ENCODE results near the gene TMEM269. TPM values are rescaled to one million over a fixed set of nuclear protein-coding genes. Genes with fewer than 3 reads are reported as not detected.

Gene TMEM269
- total and polyA plus RNA-seq, 2 donors (not counting 1 experiment from before 2014, with no cell fraction given), result 0.21 to 0.47 TPM

GRCh38 chr1:42846257-42847110 lies 61.7 kb downstream of the TMEM269 start, which contains the start of gene ZNF691:
Gene ZNF691, plus strand, starts transcription at chr1:42846613. Its CDS starts 3,046 bp downstream, at chr1:42849659.
- peaks cover 46% of the 10 kb centered on the region for H3K4me1 Mint-ChIP-seq
- Histone ChIP-seq H3K36me3 (replicated peaks in 1 of 2; ENCODE audit: control extremely low read depth in 1 of 2, control insufficient read depth in 1 of 2, extremely low read depth in 1 of 2, insufficient read depth in 2 of 2, low read length in 1 of 2) (peaks cover 0 to 5% of the 10 kb centered on the region in 2 experiments), H2AFZ (ENCODE audit: insufficient read depth, low read depth, low read length, poor library complexity, severe bottlenecking) (peak within 1 kb of the TSS; percentile 96), H3K9me3 (ENCODE audit: control extremely low read depth in 1 of 3, control insufficient read depth in 2 of 3, insufficient read depth in 1 of 3, low read length in 2 of 3) (peaks cover 0 to 8% (median 0%) of the 10 kb centered on the region in 3 donors), H3K27ac (ENCODE audit: low read length in 2 of 2) (peak within 1 kb of the TSS; percentile 41 to 76), H3K4me1 (ENCODE audit: control insufficient read depth in 2 of 2, insufficient read depth in 2 of 2, low read length in 2 of 2) (peaks cover 17 to 24% of the 10 kb centered on the region in 2 donors), H3K9ac (ENCODE audit: low read length) (peak within 1 kb of the TSS; percentile 85), H4K20me1 (ENCODE audit: control insufficient read depth, insufficient read depth, low read length, poor library complexity, severe bottlenecking) (no peaks in the 10 kb centered on the region), H3K27me3 (replicated peaks in 1 of 4; ENCODE audit: control extremely low read depth in 1 of 4, control insufficient read depth in 3 of 4, insufficient read depth in 4 of 4, low read length in 3 of 4) (no peaks in the 10 kb centered on the region), H3K79me2 (ENCODE audit: control insufficient read depth, insufficient read depth, low read length) (peaks cover 12% of the 10 kb centered on the region), H3K4me3 (ENCODE audit: control extremely low read depth in 1 of 5, extremely low read depth in 1 of 5, insufficient read depth in 1 of 5, low read depth in 2 of 5, low read length in 4 of 5) (peak within 1 kb of the TSS; percentile 80 to 92 (median 90)), H3K4me2 (replicated peaks; ENCODE audit: low read depth, low read length, poor library complexity, severe bottlenecking) (peak within 1 kb of the TSS; percentile 87)
- H3K4me3 Mint-ChIP-seq, result peak within 1 kb of the TSS; percentile 95
- 1% methylated on average over 50 of the region's 50 CpGs for WGBS (ENCODE audit: insufficient coverage)
- POLR2A ChIA-PET, result interaction anchor here (0.7 to 2.1 kb wide), 6 partner anchors 8 to 226 kb away, joined by 3 to 16 read pairs (median 3); partner anchors contain the start of genes ERMAP, PPIH and SVBP
- no peaks in the 10 kb centered on the region for H3K9me3 Mint-ChIP-seq (ENCODE audit: insufficient read depth)
- peak within 1 kb of the TSS; percentile 91 for H3K27ac Mint-ChIP-seq
- CTCF ChIA-PET, result interaction anchor here (0.7 to 3.4 kb wide), 12 partner anchors 8 to 227 kb away, joined by 3 to 27 read pairs (median 3); partner anchors contain the start of genes C1orf50, P3H1 and YBX1
- intact Hi-C loops (cut with micrococcal nuclease), result loop anchor here (1.0 to 5.0 kb wide), 9 partner anchors 29 to 809 kb away; partner anchors contain the start of genes C1orf50, CDC20, CFAP57 and EBNA1BP2
- DNase-seq, result peak; percentile 93
- TF ChIP-seq EZH2 (IDR thresholded peaks at IDR 0.05; ENCODE audit: borderline replicate concordance, insufficient read depth, low read depth, low read length, poor library complexity, severe bottlenecking), result no peak
- TF ChIP-seq, protein P1, sequence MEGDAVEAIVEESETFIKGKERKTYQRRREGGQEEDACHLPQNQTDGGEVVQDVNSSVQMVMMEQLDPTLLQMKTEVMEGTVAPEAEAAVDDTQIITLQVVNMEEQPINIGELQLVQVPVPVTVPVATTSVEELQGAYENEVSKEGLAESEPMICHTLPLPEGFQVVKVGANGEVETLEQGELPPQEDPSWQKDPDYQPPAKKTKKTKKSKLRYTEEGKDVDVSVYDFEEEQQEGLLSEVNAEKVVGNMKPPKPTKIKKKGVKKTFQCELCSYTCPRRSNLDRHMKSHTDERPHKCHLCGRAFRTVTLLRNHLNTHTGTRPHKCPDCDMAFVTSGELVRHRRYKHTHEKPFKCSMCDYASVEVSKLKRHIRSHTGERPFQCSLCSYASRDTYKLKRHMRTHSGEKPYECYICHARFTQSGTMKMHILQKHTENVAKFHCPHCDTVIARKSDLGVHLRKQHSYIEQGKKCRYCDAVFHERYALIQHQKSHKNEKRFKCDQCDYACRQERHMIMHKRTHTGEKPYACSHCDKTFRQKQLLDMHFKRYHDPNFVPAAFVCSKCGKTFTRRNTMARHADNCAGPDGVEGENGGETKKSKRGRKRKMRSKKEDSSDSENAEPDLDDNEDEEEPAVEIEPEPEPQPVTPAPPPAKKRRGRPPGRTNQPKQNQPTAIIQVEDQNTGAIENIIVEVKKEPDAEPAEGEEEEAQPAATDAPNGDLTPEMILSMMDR (IDR thresholded peaks at IDR 0.05), result peak; percentile 16
- no peaks in the 10 kb centered on the region for H3K27me3 Mint-ChIP-seq
- ATAC-seq (ENCODE audit: low read depth), result peak; percentile 98

All from B cell (primary cell).